BLaER1 (cell line): ENCODE measurements around the gene ST8SIA2.

ENCODE experiments used
- H3K27ac ChIP-seq: shearing (Covaris generic); formaldehyde crosslinking; 2 replicates; pipeline ENCODE4 v1.8.1; 2022
- H3K27me3 ChIP-seq: shearing (Covaris generic); formaldehyde crosslinking; 2 replicates; pipeline ENCODE4 v1.8.1; 2022
- H3K36me3 ChIP-seq: shearing (Covaris generic); formaldehyde crosslinking; 2 replicates; pipeline ENCODE4 v1.8.1; 2022
- H3K4me1 ChIP-seq: shearing (Covaris generic); formaldehyde crosslinking; 2 replicates; pipeline ENCODE4 v1.8.1; 2022
- H3K4me2 ChIP-seq: shearing (Covaris generic); formaldehyde crosslinking; 2 replicates; pipeline ENCODE4 v1.8.1; 2022
- H3K4me3 ChIP-seq: shearing (Covaris generic); formaldehyde crosslinking; 2 replicates; pipeline ENCODE4 v1.8.1; 2022
- H3K9ac ChIP-seq: shearing (Covaris generic); formaldehyde crosslinking; 2 replicates; pipeline ENCODE4 v1.8.1; 2022
- H3K9me3 ChIP-seq: shearing (Covaris generic); formaldehyde crosslinking; 2 replicates; pipeline ENCODE4 v1.8.1; 2022
- H4K20me1 ChIP-seq: shearing (Covaris generic); formaldehyde crosslinking; 2 replicates; pipeline ENCODE4 v1.8.1; 2022
- Cebpa-rat ChIP-seq: shearing (Covaris generic); IDR thresholded peaks from 2 replicates; pipeline ENCODE4 v1.8.1; 2022

Gene ST8SIA2

GRCh38 chr15:92430069-92430440 is 36.4 kb downstream of the ST8SIA2 start:
- no peak overlapping the region for H3K4me3 ChIP-seq
- H3K27me3 ChIP-seq: no peaks in the 10 kb centered on the region; the same call in 1 of the 2 replicates
- TF ChIP-seq Cebpa-rat: no peak
- no peak overlapping the region for H3K9ac ChIP-seq
- no peaks in the 10 kb centered on the region for H3K9me3 ChIP-seq
- H4K20me1 ChIP-seq: peaks cover 23% of the 10 kb centered on the region
- H3K4me1 ChIP-seq: peaks cover 21% of the 10 kb centered on the region
- H3K36me3 ChIP-seq: peaks cover 58% of the 10 kb centered on the region
- no peak overlapping the region for H3K27ac ChIP-seq
- H3K4me2 ChIP-seq: no peak overlapping the region

- TF ChIP-seq Cebpa-rat: no peak
These were observed 41.5 kb downstream of the ST8SIA2 start for GRCh38 chr15:92435145-92435544.

GRCh38 chr15:92438471-92438870 is 44.8 kb downstream of the ST8SIA2 start:
- H3K9ac ChIP-seq: no peak overlapping the region
- no peaks in the 10 kb centered on the region for H3K4me1 ChIP-seq
- H4K20me1 ChIP-seq: no peaks in the 10 kb centered on the region
- TF ChIP-seq Cebpa-rat: no peak
- H3K27ac ChIP-seq: no peak overlapping the region
- H3K4me3 ChIP-seq: no peak overlapping the region
- H3K9me3 ChIP-seq: no peaks in the 10 kb centered on the region
- no peaks in the 10 kb centered on the region for H3K27me3 ChIP-seq
- H3K4me2 ChIP-seq: no peak overlapping the region
- peaks cover 100% of the 10 kb centered on the region for H3K36me3 ChIP-seq

More at GRCh38 chr15:92435145-92435544, 41.5 kb downstream of the ST8SIA2 start:
- Histone ChIP-seq H3K4me2 (no peak overlapping the region), H3K27me3 (no peaks in the 10 kb centered on the region; the same call in 1 of the 2 replicates), H3K27ac (no peak overlapping the region), H3K4me1 (no peaks in the 10 kb centered on the region), H3K9ac (no peak overlapping the region), H3K9me3 (no peaks in the 10 kb centered on the region), H3K4me3 (no peak overlapping the region), H4K20me1 (no peaks in the 10 kb centered on the region), H3K36me3 (peaks cover 100% of the 10 kb centered on the region)

GRCh38 chr15:92443381-92443780 is 49.7 kb downstream of the ST8SIA2 start:
- Histone ChIP-seq H3K27me3 (no peaks in the 10 kb centered on the region), H3K4me2 (no peak overlapping the region), H3K9me3 (no peaks in the 10 kb centered on the region), H3K27ac (no peak overlapping the region), H3K9ac (no peak overlapping the region), H3K4me1 (no peaks in the 10 kb centered on the region), H3K4me3 (no peak overlapping the region), H3K36me3 (peaks cover 99% of the 10 kb centered on the region), H4K20me1 (no peaks in the 10 kb centered on the region)
- no peak for TF ChIP-seq Cebpa-rat

GRCh38 chr15:92444631-92445030 is 51.0 kb downstream of the ST8SIA2 start:
- TF ChIP-seq Cebpa-rat: no peak
- no peaks in the 10 kb centered on the region for H3K9me3 ChIP-seq
- H3K4me3 ChIP-seq: no peak overlapping the region
- H4K20me1 ChIP-seq: no peaks in the 10 kb centered on the region
- H3K4me2 ChIP-seq: no peak overlapping the region
- no peaks in the 10 kb centered on the region for H3K27me3 ChIP-seq
- no peak overlapping the region for H3K27ac ChIP-seq
- no peaks in the 10 kb centered on the region for H3K4me1 ChIP-seq
- H3K9ac ChIP-seq: no peak overlapping the region
- peaks cover 99% of the 10 kb centered on the region for H3K36me3 ChIP-seq

DNA sequence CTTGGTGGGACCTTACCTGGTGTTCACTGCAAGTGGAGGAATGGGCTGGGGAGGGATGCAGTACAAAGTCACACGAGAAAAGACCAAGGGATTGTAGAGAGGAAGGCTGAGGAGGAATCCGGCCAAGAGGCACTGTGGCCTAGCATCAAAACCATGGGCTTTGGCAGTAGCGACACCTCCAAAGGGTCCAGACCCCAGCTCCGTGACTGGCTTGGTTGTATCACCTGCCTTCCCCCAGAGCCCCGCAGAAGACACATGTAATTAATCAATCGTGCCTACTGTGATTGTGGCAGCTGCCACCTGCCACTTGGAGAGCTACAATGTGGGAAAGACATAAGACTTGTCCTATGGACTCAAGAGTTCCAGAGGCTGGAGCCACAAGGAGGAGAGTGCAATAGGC is 54.7 kb downstream of the ST8SIA2 start:
- H3K36me3 ChIP-seq: peaks cover 97% of the 10 kb centered on the region
- no peak for TF ChIP-seq Cebpa-rat
- H3K4me2 ChIP-seq: no peak overlapping the region
- H4K20me1 ChIP-seq: peaks cover 20% of the 10 kb centered on the region; the same call in 1 of the 2 replicates
- no peak overlapping the region for H3K9ac ChIP-seq
- no peaks in the 10 kb centered on the region for H3K9me3 ChIP-seq
- H3K27ac ChIP-seq: no peak overlapping the region
- H3K4me1 ChIP-seq: peaks cover 14% of the 10 kb centered on the region
- no peak overlapping the region for H3K4me3 ChIP-seq
- no peaks in the 10 kb centered on the region for H3K27me3 ChIP-seq

DNA sequence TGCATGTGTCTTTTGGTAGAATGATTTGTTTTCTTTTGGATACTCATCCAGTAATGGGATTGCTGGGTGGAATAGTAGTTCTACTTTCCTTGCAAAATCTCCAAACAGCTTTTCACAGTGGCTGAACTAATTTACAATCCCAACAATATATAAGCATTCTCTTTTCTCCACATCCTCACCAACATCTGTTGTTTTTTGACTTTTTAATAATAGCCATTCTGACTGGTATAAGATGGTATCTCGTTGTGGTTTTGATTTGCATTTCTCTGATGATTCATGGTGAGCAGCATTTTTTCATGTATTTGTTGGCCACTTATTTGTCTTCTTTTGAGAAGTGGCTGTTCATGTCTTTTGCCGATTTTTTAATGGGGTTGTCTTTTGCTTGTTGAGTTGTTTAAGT is 55.8 kb downstream of the ST8SIA2 start:
- no peaks in the 10 kb centered on the region for H3K9me3 ChIP-seq
- no peaks in the 10 kb centered on the region; the same call in 1 of the 2 replicates for H3K27me3 ChIP-seq
- no peak for TF ChIP-seq Cebpa-rat
- no peak overlapping the region for H3K9ac ChIP-seq
- H3K36me3 ChIP-seq: peaks cover 97% of the 10 kb centered on the region
- no peak overlapping the region for H3K4me3 ChIP-seq
- no peak overlapping the region for H3K4me2 ChIP-seq
- peaks cover 25% of the 10 kb centered on the region; the same call in 1 of the 2 replicates for H4K20me1 ChIP-seq
- peaks cover 14% of the 10 kb centered on the region for H3K4me1 ChIP-seq
- H3K27ac ChIP-seq: no peak overlapping the region

- Histone ChIP-seq H3K36me3 (peaks cover 95% of the 10 kb centered on the region), H3K4me2 (peak overlapping the region; percentile 31), H3K9me3 (no peaks in the 10 kb centered on the region), H3K4me1 (peaks cover 14% of the 10 kb centered on the region), H3K27me3 (no peaks in the 10 kb centered on the region; the same call in 1 of the 2 replicates), H3K4me3 (no peak overlapping the region), H3K27ac (no peak overlapping the region), H4K20me1 (peaks cover 30% of the 10 kb centered on the region; the same call in 1 of the 2 replicates), H3K9ac (no peak overlapping the region)
- no peak for TF ChIP-seq Cebpa-rat
These were observed 57.6 kb downstream of the ST8SIA2 start for GRCh38 chr15:92451225-92451825.

DNA sequence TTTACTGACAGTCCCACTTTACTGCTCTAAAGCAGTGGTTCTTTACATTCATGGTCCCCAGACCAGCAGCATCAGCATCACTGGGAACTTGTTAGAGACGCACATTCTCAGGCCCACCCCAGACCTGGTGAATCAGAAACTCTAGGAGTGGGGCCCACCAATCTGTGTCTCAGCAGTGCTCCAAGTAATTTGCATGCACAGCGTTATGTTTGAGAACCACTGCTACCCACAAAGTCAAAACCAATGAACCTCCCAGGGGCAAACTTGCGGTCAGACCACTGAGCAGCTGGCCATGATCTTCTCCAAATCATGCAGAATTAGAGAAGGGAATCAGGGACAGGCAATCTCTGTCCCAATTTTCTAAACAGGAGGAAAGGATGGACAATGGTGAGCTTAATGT is 58.5 kb downstream of the ST8SIA2 start:
- Histone ChIP-seq H3K4me3 (no peak overlapping the region), H4K20me1 (peaks cover 30% of the 10 kb centered on the region; the same call in 1 of the 2 replicates), H3K36me3 (peaks cover 96% of the 10 kb centered on the region), H3K9ac (no peak overlapping the region), H3K4me2 (peak overlapping the region; percentile 31), H3K9me3 (no peaks in the 10 kb centered on the region), H3K4me1 (peaks cover 14% of the 10 kb centered on the region), H3K27ac (no peak overlapping the region), H3K27me3 (no peaks in the 10 kb centered on the region; the same call in 1 of the 2 replicates)
- no peak for TF ChIP-seq Cebpa-rat

DNA sequence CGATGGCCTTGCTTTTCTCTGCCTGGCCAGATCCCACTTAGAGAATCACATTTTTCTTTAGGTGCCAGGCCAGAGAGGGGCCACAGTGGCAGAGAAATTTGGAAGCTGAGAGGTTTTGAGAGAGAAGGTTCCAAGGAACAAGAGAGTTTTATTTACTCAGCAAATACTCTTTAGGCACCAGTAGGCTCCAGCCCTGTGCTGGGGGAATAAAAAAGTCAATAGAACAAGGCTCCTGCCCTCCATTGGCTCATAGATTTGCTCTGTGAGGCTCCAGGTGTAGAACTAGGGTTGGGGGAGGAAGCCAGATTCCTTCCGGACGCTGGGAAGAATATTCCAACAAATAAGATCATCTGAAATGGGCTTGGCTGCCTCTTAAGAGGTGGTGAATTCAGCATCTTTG is 59.9 kb downstream of the ST8SIA2 start:
- Histone ChIP-seq H3K4me1 (peaks cover 14% of the 10 kb centered on the region), H4K20me1 (peaks cover 30% of the 10 kb centered on the region; the same call in 1 of the 2 replicates), H3K4me2 (no peak overlapping the region), H3K27me3 (no peaks in the 10 kb centered on the region; the same call in 1 of the 2 replicates), H3K36me3 (peaks cover 96% of the 10 kb centered on the region), H3K27ac (no peak overlapping the region), H3K9ac (no peak overlapping the region), H3K4me3 (no peak overlapping the region), H3K9me3 (no peaks in the 10 kb centered on the region)
- TF ChIP-seq Cebpa-rat: no peak
